Measurements from ENCODE around the gene ZCCHC8.

- TF ChIP-seq CTCF (conservative IDR thresholded peaks at IDR 0.05; ENCODE audit: low read depth, low read length) = no peak
- TF ChIP-seq MXI1 (IDR thresholded peaks at IDR 0.05; ENCODE audit: borderline replicate concordance, low read depth, low read length) = no peak
- no peak for TF ChIP-seq USF2 (IDR thresholded peaks at IDR 0.05; ENCODE audit: low read depth, low read length)
- no peak for TF ChIP-seq BHLHE40 (IDR thresholded peaks at IDR 0.05; ENCODE audit: low read depth, low read length)
- TF ChIP-seq POLR2A (IDR thresholded peaks at IDR 0.05; ENCODE audit: low read depth, low read length) = no peak
- TF ChIP-seq MAFK (IDR thresholded peaks at IDR 0.05; ENCODE audit: low read depth, low read length) = no peak
Measured at GRCh38 chr12:122452701-122453285, 47.9 kb downstream of the ZCCHC8 start.

All from IMR-90 (cell line).